NK-92 (cell line): ENCODE measurements around the gene DUSP16.

Experiments
- DNase-seq: peaks from one replicate; lab custom pipeline; 2025; ENCODE audit not compliant: unreplicated experiment; lab: John Stamatoyannopoulos, UW

The DUSP16 gene

DNA sequence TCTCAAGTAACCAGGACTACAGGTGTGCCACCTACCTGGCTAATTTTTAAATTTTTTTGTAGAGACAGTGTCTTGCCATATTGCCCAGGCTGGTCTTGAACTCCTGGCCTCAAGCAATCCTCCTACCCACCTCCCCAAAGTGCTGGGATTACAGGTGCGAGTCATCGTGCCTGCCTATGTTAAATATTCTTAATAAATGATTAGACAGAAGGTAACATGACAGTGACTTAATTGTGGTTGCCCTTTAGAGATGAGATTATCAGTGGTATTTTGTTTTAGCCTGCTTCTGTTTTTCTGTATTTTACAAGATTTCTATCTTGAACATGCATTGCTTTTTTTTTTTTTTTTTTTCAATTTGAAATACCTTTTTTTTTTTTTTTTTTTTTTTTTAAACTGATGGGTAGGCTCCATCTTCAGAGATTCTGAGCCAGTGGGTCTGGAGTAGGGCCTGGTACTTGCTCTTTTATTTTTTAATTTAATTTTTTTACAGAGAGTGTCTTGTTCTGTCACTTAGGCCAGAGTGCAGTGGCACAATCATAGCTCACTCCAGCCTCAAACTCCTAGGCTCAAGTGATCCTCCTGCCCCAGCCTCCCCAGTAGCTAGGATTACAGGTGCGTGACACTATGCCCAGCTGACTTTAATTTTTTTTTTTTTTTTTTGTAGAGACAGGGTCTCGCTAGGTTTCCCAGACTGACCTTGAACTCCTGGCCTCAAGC, 117.3 kb downstream of the DUSP16 start:
- DNase-seq, result no peak

DNA sequence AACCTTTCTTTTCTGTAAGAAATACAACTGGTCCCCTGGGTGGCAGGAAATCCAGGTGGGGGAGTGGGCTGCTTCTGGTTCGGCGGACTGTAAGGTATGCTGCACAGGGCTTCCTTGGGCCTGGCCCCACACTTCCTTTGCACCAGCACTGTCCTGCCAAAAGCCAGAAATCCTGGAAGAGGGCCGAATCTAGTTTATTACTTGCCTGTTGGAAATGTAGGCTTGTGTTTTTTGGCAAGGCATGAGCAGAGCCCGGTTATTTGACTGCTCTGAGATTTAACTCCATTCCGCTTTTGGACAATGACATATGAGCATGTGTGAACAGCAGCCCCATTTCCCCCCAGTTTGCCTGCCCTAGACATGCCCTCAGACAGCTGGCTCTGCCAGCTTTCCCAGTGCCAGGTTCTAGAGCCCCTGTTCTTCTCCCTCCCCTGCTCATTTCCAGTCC, 119.2 kb downstream of the DUSP16 start:
- DNase-seq, result no peak

DNA sequence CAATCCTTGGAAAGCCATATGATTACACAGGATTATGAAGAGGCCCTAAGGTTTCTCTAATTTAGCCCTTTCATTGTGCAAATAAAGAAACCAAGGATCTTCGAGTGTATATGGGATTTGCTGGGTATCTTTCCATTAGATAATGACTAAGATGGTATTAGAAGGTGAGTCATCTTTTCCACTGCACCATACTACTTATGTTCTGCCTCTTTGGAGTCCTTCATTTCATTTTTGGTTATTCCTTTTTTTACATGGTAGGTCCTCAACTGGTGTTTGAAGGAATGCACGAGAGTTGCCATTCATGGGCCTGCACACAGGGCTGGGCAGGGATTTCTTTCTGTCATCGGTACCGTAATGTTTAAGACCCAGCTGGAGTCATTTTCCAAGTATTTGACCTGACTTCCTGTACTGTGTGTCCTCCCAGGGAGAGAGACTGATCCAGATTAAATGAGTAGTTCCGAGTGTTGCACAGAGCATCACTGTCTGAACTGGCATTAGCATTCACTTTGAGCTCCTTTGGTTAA, 120.1 kb downstream of the DUSP16 start:
- DNase-seq, result no peak

DNA sequence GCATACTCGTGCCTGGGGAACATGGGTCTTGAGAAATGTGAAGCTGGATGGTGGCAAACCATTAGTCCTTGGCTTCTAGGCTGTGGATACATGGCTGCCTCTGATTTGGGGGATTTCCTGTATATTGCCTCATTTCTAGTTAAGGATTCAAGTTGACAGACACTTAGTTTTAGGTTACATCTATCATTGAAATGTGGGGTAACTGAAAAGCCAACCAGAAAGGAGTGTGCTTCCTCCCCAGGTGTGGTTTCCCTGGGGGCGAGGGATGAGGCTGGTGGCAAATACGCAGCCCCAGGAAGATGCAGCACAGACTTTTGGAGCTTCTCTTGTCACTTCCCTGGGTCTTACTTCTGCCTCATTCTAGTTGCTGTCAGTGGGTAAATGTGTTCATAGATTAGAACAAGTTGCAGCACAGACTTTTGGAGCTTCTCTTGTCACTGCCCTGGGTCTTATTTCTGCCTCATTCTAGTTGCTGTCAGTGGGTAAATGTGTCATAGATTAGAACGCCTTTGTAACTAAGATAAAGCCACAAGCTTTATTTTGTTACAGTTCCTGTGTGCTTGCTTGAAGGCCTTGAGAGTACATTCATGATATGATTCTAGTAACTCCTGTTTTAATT, 120.7 kb downstream of the DUSP16 start:
- no peak for DNase-seq

DNA sequence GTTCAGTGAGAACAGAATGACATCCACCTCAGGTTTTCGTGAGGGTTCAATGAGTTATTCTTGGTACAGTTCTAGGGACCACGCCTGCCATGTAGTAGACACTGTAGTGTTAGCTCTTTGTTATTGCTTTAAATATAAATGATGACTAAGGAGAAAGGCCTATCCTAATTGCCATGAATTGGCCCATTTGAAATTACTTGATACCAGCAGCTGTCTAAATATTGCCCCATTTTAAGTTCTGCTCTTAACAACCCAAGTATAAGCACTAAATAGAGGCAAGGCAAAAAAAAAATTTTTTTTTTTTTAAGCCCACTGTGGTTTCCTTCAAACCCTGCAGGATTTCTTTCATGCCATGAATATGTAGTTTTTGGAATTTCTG, 121.2 kb downstream of the DUSP16 start:
- DNase-seq, result no peak

DNA sequence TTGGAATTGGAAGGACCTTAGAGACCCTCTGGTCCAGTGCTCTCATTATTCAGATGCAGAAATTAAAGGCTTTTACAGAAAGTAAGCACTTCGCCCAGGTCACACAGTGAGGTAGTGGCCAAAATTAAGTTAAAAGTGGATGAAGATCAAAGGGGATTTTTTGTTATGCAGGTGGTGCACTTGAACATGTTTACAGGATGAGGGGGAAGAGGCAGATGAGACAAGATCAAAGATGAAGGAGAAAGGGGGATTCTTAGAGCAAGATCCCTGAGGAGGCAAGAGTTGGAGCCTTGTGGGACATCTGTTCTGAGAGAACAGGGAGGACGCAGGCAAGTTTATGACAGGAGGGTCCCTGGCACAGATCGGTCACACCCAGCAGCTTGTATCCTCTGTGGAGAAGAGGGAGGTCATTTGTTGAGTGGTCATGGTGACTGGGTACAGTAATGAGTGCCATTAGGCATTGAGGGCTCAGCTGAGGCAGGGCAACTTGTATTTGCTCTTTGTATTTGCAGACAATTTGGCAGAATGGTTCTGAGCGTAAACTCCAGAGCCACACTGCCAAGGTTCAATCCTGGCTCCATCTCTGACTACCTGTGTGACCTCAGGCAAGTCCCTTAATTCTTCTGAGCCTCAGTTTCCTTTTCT, 121.8 kb downstream of the DUSP16 start:
- DNase-seq, result no peak

DNA sequence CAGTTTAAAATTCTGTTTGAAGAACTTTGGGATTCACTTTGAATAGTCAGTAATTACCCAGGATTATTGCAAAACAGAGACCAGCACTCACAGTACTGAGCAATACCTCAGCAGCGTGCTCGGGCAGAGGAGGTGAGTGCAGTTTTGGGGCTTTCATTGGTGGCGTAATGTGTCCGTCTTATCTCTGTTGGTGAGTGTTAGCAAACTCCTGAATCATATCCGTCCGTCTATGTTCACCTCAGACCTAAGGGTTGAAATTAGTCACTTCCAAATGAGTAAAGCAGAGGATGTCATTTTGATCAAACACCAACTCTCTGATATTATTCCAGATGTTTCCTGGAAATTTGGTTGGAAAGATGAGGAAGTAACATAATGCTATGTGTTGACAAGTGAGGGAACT, 123.0 kb downstream of the DUSP16 start:
- no peak for DNase-seq

DNA sequence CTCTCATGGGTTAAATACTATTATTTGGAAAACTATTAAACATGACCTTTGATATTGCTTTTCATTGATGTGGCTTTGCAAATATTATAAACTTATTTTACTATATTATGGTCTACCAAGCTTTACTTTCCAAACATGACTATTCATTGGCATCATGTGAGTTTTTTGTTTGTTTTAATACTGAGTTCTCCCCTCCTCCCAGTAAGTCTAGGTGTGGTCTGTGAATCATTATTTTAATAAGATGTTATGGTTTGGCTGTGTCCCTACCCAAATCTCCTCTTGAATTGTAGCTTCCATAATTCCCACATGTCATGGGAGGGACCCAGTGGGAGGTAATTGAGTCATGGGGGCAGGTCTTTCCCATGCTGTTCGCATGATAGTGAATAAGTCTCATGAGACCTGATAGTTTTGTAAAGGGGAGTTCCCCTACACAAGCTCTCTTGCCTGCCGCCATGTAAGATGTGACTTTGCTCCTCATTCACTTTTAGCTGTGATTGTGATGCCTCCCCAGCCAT, 125.8 kb downstream of the DUSP16 start:
- DNase-seq, result no peak

DNA sequence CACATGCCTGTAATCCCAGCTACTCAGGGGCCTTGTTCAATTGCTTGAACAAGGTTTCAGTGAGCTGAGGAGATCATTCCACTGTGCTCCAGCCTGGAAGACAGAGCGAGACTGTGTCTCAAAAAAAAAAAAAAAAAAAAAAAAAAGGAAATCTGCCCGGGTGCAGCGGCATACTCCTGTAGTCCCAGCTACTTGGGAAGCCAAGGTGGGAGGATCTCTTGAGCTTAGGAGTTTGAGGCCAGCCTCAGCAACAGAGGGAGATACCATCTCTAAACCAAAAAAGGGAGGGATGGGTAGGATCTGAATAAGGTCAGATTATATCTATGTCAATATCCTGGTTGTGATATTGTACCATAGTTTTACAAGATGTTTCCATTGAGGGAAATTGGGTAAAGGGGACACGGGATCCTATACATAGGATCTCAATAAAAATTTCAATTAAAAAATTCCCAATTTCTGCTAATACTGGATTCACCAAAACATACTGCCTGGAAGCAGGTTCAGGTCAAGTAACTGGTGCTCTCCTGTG, 129.4 kb downstream of the DUSP16 start:
- no peak for DNase-seq

DNA sequence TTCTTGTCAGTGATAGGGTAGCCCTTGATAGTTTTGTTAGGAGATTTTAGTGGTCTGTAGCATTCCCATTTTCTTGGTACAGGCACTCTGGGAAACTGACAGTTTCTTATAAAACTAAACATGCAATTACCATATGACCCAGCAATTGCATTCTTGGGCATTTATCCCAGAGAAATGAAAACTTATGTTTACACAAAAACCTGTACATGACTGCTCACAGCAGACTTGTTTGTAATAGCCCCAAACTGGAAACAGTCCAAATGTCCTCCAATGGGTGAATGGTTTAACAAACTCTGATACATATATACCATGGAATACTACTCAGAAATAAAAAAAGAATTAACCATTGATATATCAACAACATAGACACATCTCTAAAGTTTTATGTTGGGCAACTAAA, 130.3 kb downstream of the DUSP16 start:
- DNase-seq, result no peak

DNA sequence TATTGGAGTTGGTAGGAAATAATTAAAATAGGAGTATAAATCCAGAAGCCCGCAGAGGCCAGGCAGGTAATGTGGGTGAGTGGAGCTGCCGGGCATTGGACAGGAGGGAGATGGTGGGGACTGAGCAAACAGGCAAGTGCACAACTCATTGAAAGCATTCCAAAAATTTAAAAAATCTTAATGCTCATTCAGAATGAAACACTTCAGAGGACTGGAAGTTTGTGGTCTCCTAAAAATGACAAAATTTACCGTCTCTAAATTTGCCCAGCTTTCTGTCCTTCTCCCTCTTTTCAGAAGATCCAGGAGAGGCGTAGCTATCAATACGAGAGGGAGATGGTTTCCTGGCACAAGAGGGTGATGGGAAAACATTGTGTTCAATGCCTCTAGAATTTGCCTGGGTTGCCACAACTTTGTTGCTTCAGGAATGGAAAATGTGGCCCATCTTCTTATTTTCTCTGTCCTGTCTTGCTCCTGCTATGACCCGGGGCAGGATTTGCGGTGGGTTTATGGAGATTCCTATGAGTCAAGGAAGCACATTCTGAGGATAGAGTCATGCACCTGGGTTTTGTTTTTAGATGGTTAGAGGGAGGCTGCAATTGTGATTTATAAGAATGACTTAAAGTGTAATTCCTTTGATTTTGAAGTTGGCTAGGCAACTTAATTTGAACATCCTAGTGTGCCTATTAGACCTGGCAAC, 133.6 kb downstream of the DUSP16 start:
- no peak for DNase-seq

DNA sequence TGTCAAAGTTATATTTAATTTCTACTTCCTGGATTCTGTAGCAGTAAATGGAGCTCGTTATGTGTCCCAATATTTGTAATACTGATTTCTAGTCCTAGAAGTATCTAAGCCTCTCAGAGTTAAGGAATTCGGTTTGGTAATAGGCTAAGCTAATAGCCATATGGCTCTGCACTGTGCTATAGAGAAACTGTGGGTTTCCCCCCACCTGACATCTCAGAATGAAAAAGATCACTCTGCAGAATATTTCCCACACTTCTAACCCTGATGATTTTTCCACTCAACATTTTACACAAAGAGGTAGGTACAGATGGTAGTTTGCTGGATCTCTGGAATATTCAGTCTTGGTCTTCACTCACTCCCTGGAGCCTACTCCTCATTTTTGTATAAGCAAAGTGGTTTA, 134.6 kb downstream of the DUSP16 start:
- no peak for DNase-seq

DNA sequence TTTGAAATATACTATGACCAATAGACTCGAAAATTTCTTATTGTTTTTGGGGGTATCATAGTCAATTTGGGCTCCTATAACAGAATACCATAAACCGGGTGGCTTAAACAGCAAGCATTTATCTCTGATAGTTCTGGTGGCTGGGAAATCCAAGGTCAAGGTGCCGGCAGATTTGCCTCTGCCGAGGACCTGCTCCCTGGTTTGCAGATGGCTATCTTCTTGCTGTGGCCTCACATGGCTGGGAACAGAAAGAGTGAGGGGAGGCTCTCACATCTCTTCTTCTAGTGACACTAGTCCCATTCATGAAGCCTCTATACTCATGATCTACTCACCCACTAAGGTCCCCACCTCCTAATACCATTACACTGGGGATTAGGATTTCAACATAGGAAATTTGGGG, 135.1 kb downstream of the DUSP16 start:
- DNase-seq, result no peak

DNA sequence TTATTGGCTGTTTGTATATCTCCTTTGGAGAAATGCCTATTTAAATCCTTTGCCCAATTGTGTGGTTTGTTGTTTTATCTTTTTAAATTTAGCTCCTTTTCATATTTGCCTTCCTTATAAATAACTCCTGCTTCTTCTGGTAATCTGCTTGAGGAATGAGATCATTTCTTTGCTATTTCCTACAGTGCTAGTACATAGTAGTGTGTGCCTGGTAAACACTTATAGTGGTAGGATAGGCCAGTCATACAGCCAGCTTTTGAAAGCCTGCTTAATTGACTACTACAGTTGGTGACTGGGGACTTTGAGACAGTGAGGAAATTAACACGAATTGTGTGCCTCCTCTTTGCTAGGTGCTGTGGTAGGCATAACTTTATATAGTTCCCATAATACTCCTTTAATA, 137.0 kb downstream of the DUSP16 start:
- no peak for DNase-seq

DNA sequence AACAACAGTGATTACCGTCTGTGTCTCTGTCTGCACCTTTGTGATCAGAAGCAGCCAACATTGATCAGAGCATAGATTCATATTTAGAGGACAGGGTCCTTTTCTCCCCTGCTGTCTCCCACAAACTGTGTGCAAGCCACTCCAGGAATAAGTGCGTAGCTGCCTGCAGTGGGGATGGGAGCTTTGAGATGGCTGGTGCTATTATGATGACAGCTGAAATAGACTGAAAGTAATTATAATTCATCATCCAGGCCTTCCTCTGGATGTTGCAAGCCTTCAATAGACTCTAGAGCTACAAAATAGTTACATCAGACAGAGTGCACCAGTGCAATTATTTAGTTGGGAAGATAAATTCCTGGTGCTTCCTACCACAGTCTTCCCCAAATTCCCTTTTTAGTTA, 137.7 kb downstream of the DUSP16 start:
- no peak for DNase-seq
